ENCODE measurements around the gene BCL2L13.
"Not testable (repeated sequence)": the region's sequence is repeated elsewhere in the genome, so short reads cannot be mapped to it uniquely, and the experiment has no call there.

The BCL2L13 gene

DNA sequence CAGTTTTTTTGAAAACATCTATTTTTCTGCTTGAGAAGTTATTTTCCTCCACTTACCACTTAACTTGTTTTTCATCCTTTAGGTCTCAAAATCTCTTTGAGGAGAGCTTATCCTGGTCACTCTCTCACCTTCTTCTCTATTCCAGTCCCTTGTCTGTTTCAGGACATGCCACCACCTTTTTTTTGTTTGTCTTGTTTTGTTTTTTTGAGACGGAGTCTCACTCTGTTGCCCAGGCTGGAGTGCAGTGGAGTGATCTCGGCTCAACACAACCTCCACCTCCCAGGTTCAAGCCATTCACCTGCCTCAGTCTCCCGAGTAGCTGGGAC is 4.6 kb upstream of the BCL2L13 start:
- Histone ChIP-seq H3K4me1 (ENCODE audit: control insufficient read depth, insufficient read depth, low read depth, low read length) (peaks cover 4% of the 10 kb centered on the region), H3K18ac (ENCODE audit: low read depth in 1 of 2, low read length in 2 of 2) (no peak overlapping the region), H2AFZ (ENCODE audit: low read depth, low read length) (no peak overlapping the region), H3K27ac (ENCODE audit: low read length, poor library complexity, severe bottlenecking) (peak overlapping the region; percentile 86), H2BK5ac (ENCODE audit: low read depth, low read length, poor library complexity, severe bottlenecking) (peak overlapping the region; percentile 46), H3K9ac (ENCODE audit: low read length) (no peak overlapping the region), H2BK15ac (ENCODE audit: low read depth, poor library complexity, severe bottlenecking) (peak overlapping the region; percentile 48), H3K9me3 (ENCODE audit: control insufficient read depth, low read length) (no peaks in the 10 kb centered on the region), H3K79me1 (replicated peaks; ENCODE audit: low read length, poor library complexity, severe bottlenecking) (peaks cover 3% of the 10 kb centered on the region), H3K36me3 (ENCODE audit: control insufficient read depth in 1 of 2, insufficient read depth in 2 of 2, low read depth in 1 of 2, low read length in 2 of 2) (no peaks in the 10 kb centered on the region), H3K27me3 (ENCODE audit: control insufficient read depth in 1 of 2, insufficient read depth in 1 of 2, low read length in 2 of 2) (no peaks in the 10 kb centered on the region), H2BK12ac (ENCODE audit: low read length in 2 of 2) (peak overlapping the region in 1 of 2 experiments; percentile 84), H3K4me3 (ENCODE audit: insufficient read depth in 1 of 2, low read depth in 1 of 2, low read length in 2 of 2) (no peak overlapping the region), H2BK120ac (ENCODE audit: low read depth, low read length) (no peak overlapping the region), H3K14ac (ENCODE audit: low read length in 2 of 2) (no peak overlapping the region), H4K8ac (ENCODE audit: low read length) (no peak overlapping the region), H3K23ac (ENCODE audit: low read length in 2 of 2) (no peak overlapping the region), H3K4me2 (ENCODE audit: low read length, poor library complexity, severe bottlenecking) (no peak overlapping the region), H4K91ac (ENCODE audit: low read length) (no peak overlapping the region), H2AK5ac (ENCODE audit: low read length, severe bottlenecking) (peak overlapping the region; percentile 71), H3K4ac (ENCODE audit: low read depth in 1 of 2, low read length in 2 of 2) (no peak overlapping the region)
- no peak for DNase-seq
- 100% methylated on average over 3 of the region's 3 CpGs for WGBS

DNA sequence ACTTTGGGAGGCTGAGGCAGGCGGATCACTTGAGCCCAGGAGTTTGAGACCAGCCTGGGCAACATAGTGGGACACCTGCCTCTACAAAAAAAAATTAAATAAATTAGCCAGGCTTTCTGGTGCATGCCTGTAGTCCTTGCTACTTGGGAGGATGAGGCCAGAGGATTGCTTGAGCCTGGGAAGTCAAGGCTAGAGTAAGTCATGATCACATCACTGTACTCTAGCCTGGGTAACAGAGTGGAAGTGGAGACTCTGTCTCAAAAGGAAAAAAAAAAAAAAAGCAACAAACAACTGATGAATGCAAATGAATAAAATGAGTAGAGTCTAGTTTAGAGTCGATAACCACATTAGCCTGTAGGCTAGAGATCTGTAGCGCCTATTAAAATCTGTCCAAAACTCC is 3.9 kb upstream of the BCL2L13 start:
- no peak overlapping the region for H3K4me2 ChIP-seq (ENCODE audit: low read length, poor library complexity, severe bottlenecking)
- H3K23ac ChIP-seq (ENCODE audit: low read length in 2 of 2) = no peak overlapping the region
- no peak overlapping the region for H3K27ac ChIP-seq (ENCODE audit: low read length, poor library complexity, severe bottlenecking)
- H3K18ac ChIP-seq (ENCODE audit: low read depth in 1 of 2, low read length in 2 of 2) = no peak overlapping the region
- 97% methylated on average over 3 of the region's 3 CpGs for WGBS
- no peak overlapping the region for H4K91ac ChIP-seq (ENCODE audit: low read length)
- peak; percentile 81 for DNase-seq
- no peak overlapping the region for H2BK5ac ChIP-seq (ENCODE audit: low read depth, low read length, poor library complexity, severe bottlenecking)
- H3K36me3 ChIP-seq (ENCODE audit: control insufficient read depth in 1 of 2, insufficient read depth in 2 of 2, low read depth in 1 of 2, low read length in 2 of 2) = no peaks in the 10 kb centered on the region
- no peak overlapping the region for H3K14ac ChIP-seq (ENCODE audit: low read length in 2 of 2)
- peaks cover 1% of the 10 kb centered on the region for H3K79me1 ChIP-seq (replicated peaks; ENCODE audit: low read length, poor library complexity, severe bottlenecking)
- H4K8ac ChIP-seq (ENCODE audit: low read length) = no peak overlapping the region
- peaks cover 4% of the 10 kb centered on the region for H3K4me1 ChIP-seq (ENCODE audit: control insufficient read depth, insufficient read depth, low read depth, low read length)
- H2AFZ ChIP-seq (ENCODE audit: low read depth, low read length) = no peak overlapping the region
- H2AK5ac ChIP-seq (ENCODE audit: low read length, severe bottlenecking) = no peak overlapping the region
- H3K9me3 ChIP-seq (ENCODE audit: control insufficient read depth, low read length) = no peaks in the 10 kb centered on the region
- no peak overlapping the region for H3K4ac ChIP-seq (ENCODE audit: low read depth in 1 of 2, low read length in 2 of 2)
- no peak overlapping the region for H2BK12ac ChIP-seq (ENCODE audit: low read length in 2 of 2)
- H3K4me3 ChIP-seq (ENCODE audit: insufficient read depth in 1 of 2, low read depth in 1 of 2, low read length in 2 of 2) = no peak overlapping the region
- H2BK120ac ChIP-seq (ENCODE audit: low read depth, low read length) = no peak overlapping the region
- H2BK15ac ChIP-seq (ENCODE audit: low read depth, poor library complexity, severe bottlenecking) = no peak overlapping the region
- no peak overlapping the region for H3K9ac ChIP-seq (ENCODE audit: low read length)
- H3K27me3 ChIP-seq (ENCODE audit: control insufficient read depth in 1 of 2, insufficient read depth in 1 of 2, low read length in 2 of 2) = no peaks in the 10 kb centered on the region

DNA sequence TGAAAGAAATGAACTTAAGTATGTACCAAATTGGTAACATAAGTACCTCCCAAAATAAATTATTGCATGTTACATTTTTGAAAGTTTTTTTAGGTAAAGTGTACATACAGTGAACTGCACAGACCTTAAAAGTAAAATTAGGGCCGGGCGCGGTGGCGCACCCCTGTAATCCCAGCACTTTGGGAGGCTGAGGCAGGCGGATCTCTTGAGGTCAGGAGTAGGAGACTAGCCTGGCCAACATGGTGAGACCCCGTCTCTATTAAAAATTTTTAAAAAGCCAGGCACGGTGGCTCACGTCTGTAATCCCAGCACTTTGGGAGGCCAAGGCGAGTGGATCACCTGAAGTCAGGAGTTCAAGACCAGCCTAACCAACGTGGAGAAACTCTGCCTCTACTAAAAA is 1.7 kb upstream of the BCL2L13 start:
- H2AFZ ChIP-seq (ENCODE audit: low read depth, low read length); H4K8ac ChIP-seq (ENCODE audit: low read length); H3K9me3 ChIP-seq (ENCODE audit: control insufficient read depth, low read length); H3K27me3 ChIP-seq (ENCODE audit: control insufficient read depth in 1 of 2, insufficient read depth in 1 of 2, low read length in 2 of 2); H2BK12ac ChIP-seq (ENCODE audit: low read length in 2 of 2); H2BK5ac ChIP-seq (ENCODE audit: low read depth, low read length, poor library complexity, severe bottlenecking); H3K14ac ChIP-seq (ENCODE audit: low read length in 2 of 2); H3K9ac ChIP-seq (ENCODE audit: low read length); H3K4ac ChIP-seq (ENCODE audit: low read depth in 1 of 2, low read length in 2 of 2); H3K18ac ChIP-seq (ENCODE audit: low read depth in 1 of 2, low read length in 2 of 2); H3K4me3 ChIP-seq (ENCODE audit: insufficient read depth in 1 of 2, low read depth in 1 of 2, low read length in 2 of 2); H3K27ac ChIP-seq (ENCODE audit: low read length, poor library complexity, severe bottlenecking); H4K91ac ChIP-seq (ENCODE audit: low read length); DNase-seq; H3K4me1 ChIP-seq (ENCODE audit: control insufficient read depth, insufficient read depth, low read depth, low read length); H3K36me3 ChIP-seq (ENCODE audit: control insufficient read depth in 1 of 2, insufficient read depth in 2 of 2, low read depth in 1 of 2, low read length in 2 of 2); H2AK5ac ChIP-seq (ENCODE audit: low read length, severe bottlenecking); H3K4me2 ChIP-seq (ENCODE audit: low read length, poor library complexity, severe bottlenecking); H3K79me1 ChIP-seq (replicated peaks; ENCODE audit: low read length, poor library complexity, severe bottlenecking); H3K23ac ChIP-seq (ENCODE audit: low read length in 2 of 2); H2BK15ac ChIP-seq (ENCODE audit: low read depth, poor library complexity, severe bottlenecking); H2BK120ac ChIP-seq (ENCODE audit: low read depth, low read length): not testable (repeated sequence)
- WGBS = 87% methylated on average over 8 of the region's 10 CpGs

DNA sequence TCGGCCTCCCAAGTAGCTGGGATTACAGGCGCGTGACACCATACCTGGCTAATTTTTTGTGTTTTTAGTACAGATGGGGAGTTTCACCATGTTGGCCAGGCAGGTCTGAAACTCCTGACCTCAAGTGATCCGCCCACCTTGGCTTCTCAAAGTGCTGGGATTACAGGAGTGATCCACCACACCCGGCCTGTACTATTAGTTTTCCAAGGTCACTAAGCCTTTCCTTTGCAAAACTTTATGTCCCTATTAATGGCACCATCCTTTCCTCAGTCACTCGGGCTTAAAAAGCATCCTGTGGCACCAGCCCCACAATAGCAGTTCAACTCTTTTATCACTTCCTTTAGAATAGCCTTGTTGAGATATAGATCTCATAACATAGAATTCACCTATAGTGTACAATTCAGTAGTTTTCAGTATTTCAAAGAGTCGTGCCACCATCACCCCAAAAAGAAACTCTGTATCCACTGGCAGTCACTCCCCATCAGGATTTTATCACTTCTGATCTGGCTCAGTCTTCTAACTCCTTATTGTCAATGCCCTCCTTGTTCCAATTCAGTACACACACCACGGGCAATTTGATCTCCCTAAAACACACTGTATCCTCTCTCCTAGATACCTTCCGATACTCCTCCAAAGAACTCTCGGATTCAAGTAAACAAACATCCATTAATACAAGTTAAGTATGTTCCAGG is 921 bp upstream of the BCL2L13 start:
- peak overlapping the region in 1 of 2 experiments; percentile 93 for H2BK12ac ChIP-seq (ENCODE audit: low read length in 2 of 2)
- H2AFZ ChIP-seq (ENCODE audit: low read depth, low read length) = no peak overlapping the region
- H3K4ac ChIP-seq (ENCODE audit: low read depth in 1 of 2, low read length in 2 of 2) = peak overlapping the region; percentile 35 to 49
- peak overlapping the region in 1 of 2 experiments; percentile 3 for H3K14ac ChIP-seq (ENCODE audit: low read length in 2 of 2)
- H3K9ac ChIP-seq (ENCODE audit: low read length) = peak overlapping the region; percentile 93
- peaks cover 0 to 4% of the 10 kb centered on the region in 2 experiments for H3K36me3 ChIP-seq (ENCODE audit: control insufficient read depth in 1 of 2, insufficient read depth in 2 of 2, low read depth in 1 of 2, low read length in 2 of 2)
- H3K18ac ChIP-seq (ENCODE audit: low read depth in 1 of 2, low read length in 2 of 2) = peak overlapping the region in 1 of 2 experiments; percentile 85
- peak overlapping the region; percentile 94 for H3K27ac ChIP-seq (ENCODE audit: low read length, poor library complexity, severe bottlenecking)
- WGBS = 69% methylated on average over 10 of the region's 10 CpGs
- H3K9me3 ChIP-seq (ENCODE audit: control insufficient read depth, low read length) = no peaks in the 10 kb centered on the region
- H3K79me1 ChIP-seq (replicated peaks; ENCODE audit: low read length, poor library complexity, severe bottlenecking) = peaks cover 2% of the 10 kb centered on the region
- no peak overlapping the region for H2BK5ac ChIP-seq (ENCODE audit: low read depth, low read length, poor library complexity, severe bottlenecking)
- H3K23ac ChIP-seq (ENCODE audit: low read length in 2 of 2) = peak overlapping the region in 1 of 2 experiments; percentile 50
- peaks cover 7% of the 10 kb centered on the region for H3K4me1 ChIP-seq (ENCODE audit: control insufficient read depth, insufficient read depth, low read depth, low read length)
- peak overlapping the region; percentile 61 for H2BK120ac ChIP-seq (ENCODE audit: low read depth, low read length)
- H3K4me3 ChIP-seq (ENCODE audit: insufficient read depth in 1 of 2, low read depth in 1 of 2, low read length in 2 of 2) = peak overlapping the region; percentile 83 to 86
- H3K27me3 ChIP-seq (ENCODE audit: control insufficient read depth in 1 of 2, insufficient read depth in 1 of 2, low read length in 2 of 2) = no peaks in the 10 kb centered on the region
- peak overlapping the region; percentile 92 for H4K8ac ChIP-seq (ENCODE audit: low read length)
- DNase-seq = no peak
- H4K91ac ChIP-seq (ENCODE audit: low read length) = no peak overlapping the region
- H3K4me2 ChIP-seq (ENCODE audit: low read length, poor library complexity, severe bottlenecking) = peak overlapping the region; percentile 64
- H2AK5ac ChIP-seq (ENCODE audit: low read length, severe bottlenecking) = peak overlapping the region; percentile 93
- no peak overlapping the region for H2BK15ac ChIP-seq (ENCODE audit: low read depth, poor library complexity, severe bottlenecking)
